Astrocyte of the hippocampus (primary cell): Measurements from ENCODE around the gene FANCM.

ENCODE experiments used
- DNase-seq: peaks from one replicate; pipeline ENCODE4 v3.0.0; 2011; ENCODE audit warnings: low read depth, low spot score

Gene FANCM

DNA sequence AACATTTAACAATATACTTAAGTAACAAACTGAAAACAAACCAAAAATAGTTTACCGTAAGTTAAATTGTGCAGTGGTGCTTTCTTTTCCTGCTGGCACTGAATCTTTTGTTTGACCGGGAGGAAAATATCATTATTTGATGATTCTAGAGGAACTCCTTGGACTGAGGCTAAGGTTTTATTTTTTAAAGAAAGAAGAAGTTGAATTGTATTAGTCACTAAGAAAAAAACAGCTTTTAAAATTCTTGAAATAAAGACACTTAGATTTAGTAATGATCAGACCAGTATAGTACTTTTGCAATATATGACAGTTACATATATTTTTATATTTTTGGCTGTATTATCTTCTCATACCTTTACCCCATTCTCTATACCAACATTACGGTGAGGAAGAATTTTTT, 107.0 kb downstream of the FANCM start:
- DNase-seq, result no peak

DNA sequence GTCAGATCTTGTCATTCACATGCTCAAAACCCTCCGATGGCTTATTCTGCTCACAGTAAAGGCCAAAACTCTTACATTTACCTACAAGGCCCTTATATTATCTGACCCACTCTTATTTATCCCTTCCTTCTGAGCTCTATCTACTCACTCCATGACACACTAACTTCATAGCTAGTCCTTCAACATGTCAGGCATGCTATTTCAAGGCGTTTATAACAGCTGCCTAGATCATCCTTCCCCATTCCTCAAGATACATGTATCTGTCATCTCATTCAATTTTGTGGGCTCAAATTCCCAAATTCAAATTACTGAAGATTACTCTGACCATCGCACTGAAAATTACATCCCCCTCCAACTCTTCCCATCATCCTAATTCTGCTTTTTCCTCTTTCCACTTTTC, 110.4 kb downstream of the FANCM start:
- no peak for DNase-seq

- DNase-seq, result peak; percentile 28
Measured at GRCh38 chr14:45246691-45247090, 111.0 kb downstream of the FANCM start.

GRCh38 chr14:45247427-45247826, 111.7 kb downstream of the FANCM start:
- DNase-seq, result no peak

- DNase-seq, result peak; percentile 70
Measured at GRCh38 chr14:45249856-45250575, 114.3 kb downstream of the FANCM start.
